HG03045 (cell line): Measurements from ENCODE around the gene MIER2.

Experiments
- ATAC-seq: cut with Tn5 transposase; IDR thresholded peaks from one replicate; pipeline ENCODE4 v1.9.1; 2021; ENCODE audit warnings: mild to moderate bottlenecking, moderate library complexity; ENCODE audit not compliant: unreplicated experiment

Gene MIER2

GRCh38 chr19:378706-379105 lies 34.1 kb upstream of the MIER2 start:
- ATAC-seq: no peak

DNA sequence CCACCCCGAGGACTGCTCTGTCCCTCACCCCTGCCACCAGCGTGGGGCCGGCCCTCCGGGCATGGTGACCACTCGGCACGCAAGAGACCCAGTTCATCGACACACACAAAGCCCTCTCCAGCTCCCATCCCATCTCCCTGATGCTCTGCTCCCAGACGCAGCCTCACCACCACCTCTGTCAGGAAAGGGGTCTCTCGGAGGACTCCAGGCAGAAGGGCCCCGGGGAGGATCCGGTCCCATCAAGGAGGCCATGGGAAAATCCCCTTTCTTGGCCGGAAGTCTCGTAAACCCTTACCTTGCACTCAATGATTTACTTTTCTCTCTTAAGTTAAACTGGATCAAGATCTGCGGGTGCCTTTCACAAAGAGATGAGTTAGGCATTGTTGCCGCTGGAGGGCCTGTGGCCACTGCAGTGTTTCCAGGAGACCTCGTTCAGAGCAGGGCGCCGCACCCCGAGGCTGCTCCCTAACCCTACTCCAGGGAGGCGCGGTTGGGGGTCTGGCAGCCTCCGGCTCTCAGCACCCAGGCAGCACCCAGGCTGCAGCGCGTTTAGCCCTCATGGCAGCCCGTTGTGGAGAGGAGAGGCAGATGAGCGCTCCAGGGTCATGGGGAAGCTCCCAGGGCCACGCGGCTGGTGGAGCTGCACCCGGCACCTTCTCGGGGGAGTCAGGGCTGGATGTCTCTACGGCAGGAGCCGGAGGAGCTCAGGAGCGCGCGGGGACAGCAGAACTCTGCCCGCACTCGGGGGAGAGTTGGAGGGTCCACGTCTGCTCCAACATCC lies 33.4 kb upstream of the MIER2 start:
- no peak for ATAC-seq

DNA sequence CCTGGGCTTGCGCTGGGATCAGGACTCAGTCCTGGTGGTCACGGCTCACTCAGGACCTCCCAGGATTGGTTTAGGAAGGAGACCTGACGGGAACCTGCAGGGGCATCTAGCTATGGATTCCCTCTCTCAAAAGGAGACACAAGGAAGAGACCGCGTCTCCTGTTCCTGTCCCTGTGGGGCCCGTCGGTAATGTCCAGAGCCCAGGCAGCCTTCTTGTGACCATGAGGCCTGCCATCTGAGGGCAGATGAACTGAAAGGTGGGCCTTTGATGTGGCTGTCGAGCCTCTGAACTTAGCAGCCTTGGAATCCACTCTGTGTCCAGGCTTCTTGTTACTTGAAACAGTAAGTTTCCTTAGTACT lies 31.5 kb upstream of the MIER2 start:
- ATAC-seq: no peak

- ATAC-seq: no peak
Observed at GRCh38 chr19:375395-376110, 31.0 kb upstream of the MIER2 start.

GRCh38 chr19:374886-375235 lies 30.3 kb upstream of the MIER2 start:
- no peak for ATAC-seq

- no peak for ATAC-seq
Observed at GRCh38 chr19:374183-374885, 29.7 kb upstream of the MIER2 start.

GRCh38 chr19:373391-374182 lies 29.0 kb upstream of the MIER2 start:
- no peak for ATAC-seq

- ATAC-seq: no peak
Observed at GRCh38 chr19:372306-372890, 27.8 kb upstream of the MIER2 start.

- ATAC-seq: no peak
Observed at GRCh38 chr19:371501-372168, 27.0 kb upstream of the MIER2 start.

GRCh38 chr19:370641-371330 lies 26.2 kb upstream of the MIER2 start:
- ATAC-seq: no peak

DNA sequence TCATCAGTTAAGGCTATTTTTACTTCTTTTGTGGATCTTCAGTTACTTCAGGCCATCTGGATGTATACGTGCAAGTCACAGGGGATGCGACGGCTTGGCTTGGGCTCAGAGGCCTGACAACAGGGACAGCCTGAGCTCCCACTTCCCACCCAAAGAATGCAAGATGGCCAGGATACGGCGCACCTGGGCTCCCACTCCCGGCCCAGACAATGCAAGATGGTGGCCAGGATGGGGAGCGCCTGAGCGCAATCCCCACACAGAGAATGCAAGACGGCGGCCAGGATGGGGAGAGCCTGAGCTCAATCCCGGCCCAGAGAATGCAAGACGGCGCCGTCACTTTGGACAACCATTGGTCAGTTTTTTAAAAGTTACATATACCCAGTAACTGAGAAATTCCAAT lies 25.3 kb upstream of the MIER2 start:
- no peak for ATAC-seq

GRCh38 chr19:369256-369655 lies 24.7 kb upstream of the MIER2 start:
- ATAC-seq: no peak

DNA sequence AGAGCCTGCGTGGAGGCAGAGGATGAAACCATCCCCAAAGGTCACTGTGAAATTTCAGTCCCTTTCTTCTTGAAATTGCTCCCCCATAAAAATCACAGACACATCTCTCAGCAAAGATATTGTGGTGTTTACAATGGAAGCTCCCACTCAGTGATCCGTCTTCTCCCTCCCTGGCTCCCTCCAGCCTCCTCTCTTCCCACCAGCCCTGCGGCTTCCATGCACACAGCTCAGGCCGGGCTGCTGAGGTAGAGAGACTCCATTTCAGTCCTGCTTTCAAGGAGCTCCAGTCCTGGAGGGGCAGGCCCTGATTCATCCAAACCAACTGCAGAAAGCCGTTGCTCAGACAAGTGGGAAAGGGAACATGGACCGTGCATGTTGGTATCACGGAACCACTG lies 24.0 kb upstream of the MIER2 start:
- no peak for ATAC-seq

DNA sequence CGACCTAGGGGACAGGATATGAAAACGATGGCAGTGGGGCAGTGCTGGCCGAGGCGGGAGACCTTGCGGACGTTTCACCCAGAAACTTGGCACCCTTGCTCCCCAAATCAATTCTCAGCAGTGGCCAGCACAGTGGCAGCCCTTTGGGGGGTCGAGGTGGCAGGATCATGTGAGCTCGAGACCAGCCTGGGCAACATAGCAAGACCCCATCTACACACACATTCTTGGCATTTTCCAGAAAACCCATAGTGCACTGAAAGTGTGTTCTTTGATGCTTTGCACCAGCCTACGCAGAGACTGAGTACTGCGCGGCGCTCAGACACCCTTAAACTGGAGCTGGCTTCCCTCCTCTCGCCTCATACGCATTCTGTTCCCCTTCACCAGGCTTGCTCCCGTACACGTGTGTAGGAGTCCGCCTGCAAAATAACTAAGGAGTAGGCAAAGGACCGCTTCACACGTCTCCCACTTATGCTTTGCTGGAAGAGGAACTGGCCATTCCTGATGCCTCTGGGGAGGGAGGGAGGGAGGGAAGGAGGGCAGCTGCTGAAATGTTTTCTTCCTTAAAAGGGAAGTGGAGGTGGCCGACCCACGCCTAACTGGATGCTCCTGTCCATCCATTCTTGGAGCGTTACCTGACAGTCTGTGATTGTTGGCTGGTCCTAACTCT lies 23.5 kb upstream of the MIER2 start:
- ATAC-seq: no peak

GRCh38 chr19:367561-367960 lies 23.0 kb upstream of the MIER2 start:
- no peak for ATAC-seq

DNA sequence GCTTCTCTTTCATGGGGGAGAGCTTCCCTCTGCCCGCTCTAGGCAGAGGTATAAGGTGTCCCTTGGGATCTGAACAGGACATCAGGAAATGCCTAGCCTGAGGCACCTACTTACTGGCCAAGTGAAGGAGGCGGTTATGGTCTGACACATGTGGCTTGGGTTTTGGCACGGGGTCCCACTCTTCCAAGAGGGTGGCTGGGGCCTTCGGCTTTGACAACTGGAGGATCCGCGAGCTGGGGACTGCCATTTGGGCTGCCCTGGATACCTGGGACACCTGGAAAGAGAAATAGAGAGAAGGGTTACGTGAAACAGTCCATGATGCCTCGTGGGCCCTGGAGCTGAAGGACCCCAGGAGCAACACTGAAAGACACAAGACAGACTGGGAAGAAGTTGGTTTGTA lies 22.4 kb upstream of the MIER2 start:
- no peak for ATAC-seq

DNA sequence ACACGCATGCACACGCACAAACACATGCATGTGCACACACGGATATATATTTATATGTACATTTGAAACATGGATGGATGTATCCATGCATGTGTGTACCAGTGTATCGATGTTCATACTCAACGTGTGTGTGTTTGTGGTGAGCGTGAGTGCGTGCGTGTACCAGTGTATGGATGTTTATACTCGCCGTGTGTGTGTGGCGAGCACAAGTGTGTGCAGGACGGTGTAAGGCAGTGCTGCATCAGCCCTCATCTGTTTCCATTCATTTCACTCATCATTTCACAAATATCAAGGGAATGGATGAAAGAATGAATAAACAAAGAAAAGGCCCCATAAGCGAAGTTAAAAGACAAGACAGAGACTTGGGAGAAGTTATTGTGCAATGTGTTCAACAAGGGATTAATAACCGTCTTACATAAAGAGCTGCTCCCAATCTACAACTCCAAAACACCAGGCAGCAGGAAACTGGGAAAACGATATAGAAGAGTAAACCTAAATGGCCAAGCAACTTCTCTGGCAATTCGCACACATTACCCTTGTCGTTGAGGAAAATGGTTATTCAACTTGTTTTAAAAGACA lies 21.7 kb upstream of the MIER2 start:
- ATAC-seq: no peak

DNA sequence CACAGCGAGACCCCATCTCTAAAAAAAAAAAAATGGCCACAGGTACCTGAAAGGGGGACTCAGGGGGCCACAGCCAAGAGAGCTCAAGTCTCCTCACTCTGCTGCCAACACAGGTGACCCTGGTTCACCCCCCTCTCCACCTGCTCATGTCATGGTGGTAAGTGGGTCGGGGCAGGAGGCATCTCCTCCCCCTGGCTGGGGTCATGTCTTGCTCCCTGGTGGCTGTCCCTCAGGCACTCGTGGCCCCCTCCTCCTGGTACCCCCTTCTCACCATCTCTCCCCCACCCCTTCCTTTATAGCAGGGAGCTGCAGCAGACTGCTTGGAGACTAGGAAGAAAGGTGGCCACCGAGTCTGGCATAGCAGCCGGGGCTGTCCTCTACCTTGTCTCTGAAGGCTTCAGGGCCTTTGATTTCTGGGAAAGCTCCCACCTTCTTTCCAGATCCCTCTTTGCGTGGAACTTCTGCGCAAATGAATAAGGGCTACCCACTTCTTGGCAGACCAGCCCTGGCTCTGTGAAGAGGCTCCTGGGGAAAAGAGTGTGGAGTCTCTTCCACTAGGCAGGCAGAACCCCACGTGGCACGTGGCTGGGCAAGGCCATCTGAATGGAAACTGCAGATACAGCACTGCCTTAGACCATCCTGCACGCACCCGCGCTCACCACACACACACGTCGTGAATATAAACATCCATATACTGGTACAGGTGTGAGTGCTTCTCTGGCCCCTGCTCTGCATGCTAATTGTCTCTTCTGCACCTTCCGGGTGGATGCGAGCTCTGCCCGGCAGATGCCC lies 20.1 kb upstream of the MIER2 start:
- ATAC-seq: no peak
